Measurements from ENCODE around the gene C20orf204.
"Not testable (repeated sequence)": the region's sequence is repeated elsewhere in the genome, so short reads cannot be mapped to it uniquely, and the experiment has no call there.

C20orf204 gene, protein sequence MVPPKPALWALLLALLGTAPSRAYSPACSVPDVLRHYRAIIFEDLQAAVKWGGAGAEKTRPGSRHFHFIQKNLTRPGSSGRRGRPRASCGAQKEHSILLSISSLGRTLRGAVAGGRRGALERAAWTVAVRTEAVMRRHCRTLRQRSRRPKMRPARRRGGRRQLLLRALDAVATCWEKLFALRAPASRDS

DNA sequence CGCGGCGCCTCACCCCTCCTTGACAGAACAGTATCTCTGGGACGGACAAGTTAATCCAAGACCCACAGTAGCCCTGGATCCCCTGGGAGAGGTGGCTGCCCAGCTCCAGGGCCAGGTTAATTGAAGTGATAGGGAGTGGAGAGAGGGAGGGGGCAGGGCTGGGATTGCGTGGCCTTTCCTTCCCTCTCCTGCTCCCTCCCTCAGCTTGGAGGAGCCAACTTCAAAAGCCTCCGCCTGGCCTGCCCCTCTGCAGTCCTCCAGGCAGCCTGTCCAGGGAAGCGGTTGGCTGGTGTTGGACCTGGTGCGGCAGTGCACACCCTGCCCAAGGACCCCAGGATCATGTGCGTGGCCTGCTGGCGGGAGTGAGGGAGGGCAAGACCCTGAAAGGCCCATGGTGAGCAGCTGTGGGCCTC is at the start of gene C20orf204:
TSS of gene C20orf204 (plus strand) at position 250 of the 413 bp plus-strand sequence. CDS start at position 392, 142 bp downstream.
- no peak for DNase-seq

DNA sequence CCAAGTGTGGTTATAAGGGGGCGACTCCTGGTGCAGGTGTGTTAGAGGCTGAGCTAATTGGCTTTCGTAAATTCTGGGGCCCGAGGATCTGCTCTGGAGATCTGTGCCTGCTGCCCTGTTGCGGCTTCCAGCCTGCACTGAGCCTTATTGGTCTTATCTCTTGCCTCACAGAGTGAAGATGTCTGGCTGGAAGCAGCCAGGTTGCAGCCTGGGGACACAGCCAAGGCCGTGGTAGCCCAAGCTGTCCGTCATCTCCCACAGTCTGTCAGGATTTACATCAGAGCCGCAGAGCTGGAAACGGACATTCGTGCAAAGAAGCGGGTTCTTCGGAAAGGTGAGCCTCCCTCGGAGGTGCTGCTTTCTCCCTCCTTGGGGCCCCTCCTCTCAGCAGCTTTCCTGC is 35.1 kb upstream of the C20orf204 start:
- no peak for DNase-seq

DNA sequence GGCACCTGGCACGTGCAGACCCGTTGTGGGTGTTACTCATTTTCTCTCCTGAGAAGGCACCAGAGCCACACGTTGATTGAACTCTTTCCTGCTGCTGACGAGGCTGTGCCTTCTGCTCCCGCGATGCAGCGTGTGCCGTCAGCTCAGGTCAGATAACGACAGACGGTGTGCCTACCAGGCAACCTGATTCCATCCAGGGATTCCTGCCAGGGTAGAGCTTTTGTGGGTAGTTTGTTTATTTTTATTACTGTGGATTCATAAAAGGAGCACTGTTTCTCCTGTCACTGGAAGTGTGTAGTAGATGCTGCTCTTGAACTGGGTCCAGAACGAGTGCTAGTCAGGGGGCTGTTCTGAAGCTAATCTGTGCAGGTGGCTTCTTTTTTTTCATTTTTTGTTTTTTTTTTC is 34.4 kb upstream of the C20orf204 start:
- DNase-seq = no peak

DNA sequence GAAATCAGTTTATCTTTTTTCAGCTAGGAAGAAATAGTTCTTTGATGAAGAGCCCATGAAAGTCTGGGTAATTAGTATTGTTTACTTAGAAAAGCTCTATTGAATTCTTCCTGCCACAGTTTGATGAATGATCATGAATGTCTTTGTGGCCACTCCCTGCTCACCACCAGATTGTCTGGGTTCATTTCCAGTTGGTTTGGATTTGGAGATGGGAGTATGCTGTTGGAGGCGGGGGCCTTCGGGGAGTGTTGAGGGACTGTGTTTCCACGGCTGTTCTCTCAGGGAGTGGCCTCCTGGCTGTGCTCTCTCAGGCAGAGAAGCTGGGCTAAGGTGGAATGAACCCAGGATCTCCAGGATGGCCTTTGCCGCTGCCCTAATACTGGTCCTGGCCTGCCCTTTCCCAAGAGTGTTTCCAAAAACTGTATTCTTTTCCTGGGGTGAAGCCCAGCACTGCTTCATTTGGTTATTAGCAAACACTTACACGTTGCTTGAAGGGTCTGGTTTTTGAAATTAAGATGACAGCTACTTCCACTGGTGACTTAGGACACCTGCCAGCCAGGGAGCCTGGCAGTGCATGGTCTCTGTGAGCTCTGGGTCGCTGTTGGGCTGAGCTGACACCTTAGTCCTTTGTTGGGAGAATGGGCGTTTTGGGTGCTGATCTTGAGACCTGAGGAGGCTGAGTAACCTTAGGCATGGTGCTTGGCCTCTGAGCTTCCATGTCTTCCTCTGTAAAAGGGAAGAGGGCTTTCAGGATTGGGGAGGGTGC is 31.8 kb upstream of the C20orf204 start:
- no peak for DNase-seq

DNA sequence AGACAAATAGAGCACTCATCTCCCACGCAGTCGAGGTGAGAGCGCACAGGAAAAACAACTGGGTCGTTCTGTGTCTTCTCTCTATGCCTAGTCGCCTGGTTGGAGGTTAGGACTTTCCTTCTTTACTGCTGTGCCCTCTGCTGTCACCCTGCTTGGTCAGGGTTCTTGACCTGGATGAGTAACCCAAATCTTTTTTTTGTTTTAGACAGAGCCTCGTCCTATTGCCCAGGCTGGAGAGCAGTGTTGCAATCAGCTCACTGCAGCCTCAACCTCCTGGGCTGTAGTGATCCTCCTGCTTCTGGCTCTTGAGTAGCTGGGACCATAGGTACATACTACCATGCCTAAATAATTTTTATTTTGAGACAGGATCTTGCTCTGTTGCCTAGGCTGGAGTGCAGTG is 30.6 kb upstream of the C20orf204 start:
- no peak for DNase-seq

DNA sequence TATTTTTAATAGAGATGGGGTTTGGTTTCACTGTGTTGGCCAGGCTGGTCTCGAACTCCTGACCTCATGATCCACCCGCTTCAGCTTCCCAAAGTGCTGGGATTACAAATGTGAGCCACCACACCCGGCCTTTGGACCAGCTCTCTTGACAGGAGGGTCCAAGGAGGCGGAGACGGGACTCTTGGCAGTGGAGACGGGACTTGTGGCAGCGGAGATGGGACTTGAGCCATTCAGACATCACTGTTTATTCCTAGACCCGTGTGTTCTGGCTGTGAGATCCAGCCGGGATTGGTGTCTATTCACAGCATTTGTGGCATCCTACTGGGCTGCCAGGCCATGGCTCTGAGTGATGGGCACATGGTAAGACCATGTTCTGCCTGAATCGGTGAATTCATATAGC is 29.5 kb upstream of the C20orf204 start:
- no peak for DNase-seq

DNA sequence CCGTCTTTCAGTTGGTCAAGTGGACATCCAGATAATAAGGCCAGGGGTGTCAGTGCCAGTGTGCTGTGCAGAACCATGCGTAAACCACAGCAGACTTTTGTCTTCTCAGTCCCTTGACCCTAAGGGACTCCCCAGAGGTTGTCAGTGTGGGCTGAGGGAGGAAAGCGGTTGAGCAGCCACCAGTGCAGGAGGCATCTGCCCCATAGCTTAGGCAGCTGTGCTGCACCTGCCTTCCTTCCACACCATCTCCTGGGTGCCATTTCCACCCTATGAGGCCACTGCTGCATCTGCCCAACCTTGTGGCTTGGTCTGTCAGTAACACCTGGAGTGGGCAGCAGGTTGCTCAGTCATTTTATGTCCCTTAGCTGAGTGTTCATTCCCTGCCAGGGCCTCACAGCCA is 29.1 kb upstream of the C20orf204 start:
- DNase-seq = no peak

DNA sequence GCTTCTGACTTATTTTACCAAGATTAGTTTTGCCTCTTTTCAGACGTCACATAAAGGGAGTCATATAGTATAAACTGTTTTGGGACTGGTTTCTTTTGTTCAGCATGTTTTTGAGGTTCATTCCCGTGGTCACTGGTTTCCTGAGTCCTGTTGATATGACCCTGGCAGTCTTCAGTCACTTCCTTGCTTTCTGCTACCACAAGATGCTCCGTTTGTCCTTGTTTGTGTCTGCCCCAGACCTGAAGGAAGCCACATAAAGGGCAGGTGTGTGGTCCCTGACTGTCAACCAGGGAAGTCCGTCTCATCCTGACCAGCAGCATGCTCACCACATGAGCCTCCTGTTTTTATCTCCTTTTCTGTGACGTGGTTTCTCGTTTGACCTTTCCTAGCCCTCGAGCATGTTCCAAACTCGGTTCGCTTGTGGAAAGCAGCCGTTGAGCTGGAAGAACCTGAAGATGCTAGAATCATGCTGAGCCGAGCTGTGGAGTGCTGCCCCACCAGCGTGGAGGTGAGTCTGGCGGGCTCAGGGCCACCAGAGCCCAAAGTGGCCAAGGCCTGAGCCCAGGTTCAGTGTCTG is 26.1 kb upstream of the C20orf204 start:
- peak; percentile 47 for DNase-seq

DNA sequence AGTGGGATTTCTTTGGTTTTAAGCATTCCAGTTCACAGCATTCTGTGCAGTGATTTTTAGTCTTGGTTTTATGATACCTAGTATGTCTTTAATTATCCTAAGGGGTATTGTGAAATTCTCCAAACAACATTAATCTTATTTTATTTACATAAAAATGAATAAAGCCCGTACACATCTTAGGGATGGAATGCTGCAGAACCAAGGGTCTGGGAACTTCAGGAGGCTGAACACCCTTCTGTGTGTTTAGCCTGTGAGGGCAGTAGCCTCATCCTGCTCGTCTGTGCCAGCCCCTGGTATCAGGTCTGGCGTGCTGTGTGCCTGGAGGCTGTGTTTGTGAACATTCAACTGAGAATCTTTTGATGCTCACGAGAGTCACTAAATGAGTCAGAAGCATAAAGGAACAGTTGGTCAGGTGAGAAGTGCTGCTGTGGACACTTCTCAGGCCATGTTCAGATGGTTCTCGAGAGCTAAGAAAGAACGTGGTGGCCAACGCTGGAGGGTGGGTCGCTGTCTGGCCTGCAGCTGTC is 25.2 kb upstream of the C20orf204 start:
- DNase-seq = peak; percentile 48

DNA sequence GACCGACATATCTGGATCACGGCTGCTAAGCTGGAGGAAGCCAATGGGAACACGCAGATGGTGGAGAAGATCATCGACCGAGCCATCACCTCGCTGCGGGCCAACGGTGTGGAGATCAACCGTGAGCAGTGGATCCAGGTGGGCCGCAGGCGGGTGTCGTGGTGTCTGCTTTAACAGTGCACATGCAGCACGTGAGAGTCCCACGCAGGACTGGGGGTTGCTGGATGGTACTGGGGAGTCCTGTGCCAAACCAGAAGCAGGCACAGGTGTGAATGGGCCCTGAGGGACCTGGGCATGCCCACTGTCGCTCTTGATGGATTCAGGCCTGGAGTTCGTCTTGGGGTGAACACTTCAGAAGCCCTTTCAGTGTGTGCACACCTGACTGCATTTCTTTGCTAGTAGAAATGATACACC is 24.6 kb upstream of the C20orf204 start:
- DNase-seq = no peak

DNA sequence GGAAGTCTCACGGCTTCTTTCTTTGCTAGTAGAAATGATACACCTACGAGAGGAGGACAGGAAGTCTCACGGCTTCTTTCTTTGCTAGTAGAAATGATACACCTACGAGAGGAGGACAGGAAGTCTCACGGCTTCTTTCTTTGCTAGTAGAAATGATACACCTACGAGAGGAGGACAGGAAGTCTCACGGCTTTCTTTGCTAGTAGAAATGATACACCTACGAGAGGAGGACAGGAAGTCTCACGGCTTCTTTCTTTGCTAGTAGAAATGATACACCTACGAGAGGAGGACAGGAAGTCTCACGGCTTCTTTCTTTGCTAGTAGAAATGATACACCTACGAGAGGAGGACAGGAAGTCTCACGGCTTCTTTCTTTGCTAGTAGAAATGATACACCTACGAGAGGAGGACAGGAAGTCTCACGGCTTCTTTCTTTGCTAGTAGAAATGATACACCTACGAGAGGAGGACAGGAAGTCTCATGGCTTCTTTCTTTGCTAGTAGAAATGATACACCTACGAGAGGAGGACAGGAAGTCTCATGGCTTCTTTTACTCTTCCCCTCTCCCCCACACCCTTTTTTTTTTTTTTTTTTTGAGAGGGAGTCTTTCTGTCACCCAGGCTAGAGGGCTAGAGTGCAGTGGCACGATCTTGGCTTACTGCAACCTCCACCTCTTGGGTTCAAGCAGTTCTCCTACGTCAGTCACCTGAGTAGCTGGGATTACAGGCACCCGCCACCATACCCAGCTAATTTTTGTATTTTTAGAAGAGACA is 23.4 kb upstream of the C20orf204 start:
- not testable (repeated sequence) for DNase-seq

DNA sequence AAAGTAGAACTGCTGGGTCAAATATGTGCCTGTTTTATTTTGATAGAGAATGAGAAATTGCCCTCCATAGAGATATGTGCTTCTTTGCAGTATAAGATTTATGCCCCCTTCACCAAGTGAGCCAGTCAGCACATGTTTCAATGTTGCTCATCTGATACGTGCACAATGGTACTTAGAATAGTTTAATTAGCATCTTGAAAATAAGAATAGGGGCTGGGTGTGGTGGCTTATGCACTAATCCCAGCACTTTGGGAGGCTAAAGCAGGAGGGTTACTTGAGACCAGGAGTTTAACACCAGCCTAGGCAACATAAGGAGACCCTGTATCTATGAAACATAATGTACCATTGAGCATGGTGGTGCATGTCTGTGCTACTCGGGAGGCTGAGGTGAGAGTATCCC is 20.3 kb upstream of the C20orf204 start:
- no peak for DNase-seq

DNA sequence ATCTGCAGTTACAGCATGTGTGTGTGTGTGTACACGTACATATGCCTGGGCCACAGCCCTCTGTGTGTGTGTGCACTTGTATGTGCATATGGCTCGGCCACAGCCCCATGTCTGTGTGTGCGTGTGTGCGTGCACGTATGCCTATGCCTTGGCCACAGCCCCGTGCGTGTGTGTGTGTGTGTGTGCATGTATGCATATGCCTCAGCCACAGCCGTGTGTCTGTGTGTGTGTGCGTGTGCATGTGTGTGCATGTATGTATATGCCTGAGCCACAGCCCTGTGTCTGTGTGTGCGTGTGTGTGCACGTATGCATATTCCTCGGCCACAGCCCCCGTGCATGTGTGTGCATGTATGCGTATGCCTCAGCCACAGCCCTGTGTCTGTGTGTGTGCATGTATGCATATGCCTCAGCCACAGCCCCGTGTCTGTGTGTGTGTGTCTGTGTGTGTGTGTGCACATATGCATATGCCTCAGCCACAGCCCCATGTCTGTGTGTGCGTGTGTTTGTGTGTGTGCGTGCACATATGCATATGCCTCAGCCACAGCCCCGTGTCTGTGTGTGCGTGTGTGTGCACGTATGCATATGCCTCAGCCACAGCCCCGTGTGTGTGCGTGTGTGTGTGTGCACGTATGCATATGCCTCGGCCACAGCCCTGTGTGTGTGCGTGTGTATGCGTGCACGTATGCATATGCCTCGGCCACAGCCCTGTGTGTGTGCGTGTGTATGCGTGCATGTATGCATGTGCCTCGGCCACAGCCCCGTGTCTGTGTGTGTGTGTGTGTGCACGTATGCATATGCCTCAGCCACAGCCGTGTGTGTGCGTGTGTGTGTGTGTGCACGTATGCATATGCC is 14.6 kb upstream of the C20orf204 start:
- DNase-seq = no peak

DNA sequence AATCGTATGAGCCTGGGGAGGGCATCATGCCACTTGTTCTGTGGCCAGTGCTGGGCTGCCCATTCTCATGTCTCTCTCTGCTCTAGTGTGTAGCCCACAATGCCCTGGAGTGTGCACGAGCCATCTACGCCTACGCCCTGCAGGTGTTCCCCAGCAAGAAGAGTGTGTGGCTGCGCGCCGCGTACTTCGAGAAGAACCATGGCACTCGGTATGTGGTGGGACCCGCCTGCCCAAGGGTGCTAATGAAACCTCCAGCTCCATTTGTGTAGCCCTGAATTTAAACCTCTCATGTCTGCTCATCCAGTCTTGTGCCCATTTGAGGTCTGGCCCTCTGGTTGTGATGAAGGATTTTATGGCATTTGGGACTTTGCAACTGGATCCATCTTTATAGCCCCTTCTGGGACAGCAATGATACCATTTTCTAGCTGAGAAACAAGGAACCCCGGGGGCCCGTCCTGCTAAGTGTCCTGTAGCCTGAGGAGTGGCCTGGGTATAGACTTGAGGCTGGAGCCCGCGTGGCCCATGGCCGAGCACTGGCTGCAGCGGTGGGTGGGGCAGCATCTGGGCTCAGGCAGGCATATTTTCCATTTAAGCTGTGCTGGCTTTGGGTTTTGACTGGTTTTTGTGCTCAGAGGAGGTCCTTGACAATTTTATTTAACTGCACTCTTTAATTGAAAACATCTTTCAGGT is 13.2 kb upstream of the C20orf204 start:
- DNase-seq = no peak

DNA sequence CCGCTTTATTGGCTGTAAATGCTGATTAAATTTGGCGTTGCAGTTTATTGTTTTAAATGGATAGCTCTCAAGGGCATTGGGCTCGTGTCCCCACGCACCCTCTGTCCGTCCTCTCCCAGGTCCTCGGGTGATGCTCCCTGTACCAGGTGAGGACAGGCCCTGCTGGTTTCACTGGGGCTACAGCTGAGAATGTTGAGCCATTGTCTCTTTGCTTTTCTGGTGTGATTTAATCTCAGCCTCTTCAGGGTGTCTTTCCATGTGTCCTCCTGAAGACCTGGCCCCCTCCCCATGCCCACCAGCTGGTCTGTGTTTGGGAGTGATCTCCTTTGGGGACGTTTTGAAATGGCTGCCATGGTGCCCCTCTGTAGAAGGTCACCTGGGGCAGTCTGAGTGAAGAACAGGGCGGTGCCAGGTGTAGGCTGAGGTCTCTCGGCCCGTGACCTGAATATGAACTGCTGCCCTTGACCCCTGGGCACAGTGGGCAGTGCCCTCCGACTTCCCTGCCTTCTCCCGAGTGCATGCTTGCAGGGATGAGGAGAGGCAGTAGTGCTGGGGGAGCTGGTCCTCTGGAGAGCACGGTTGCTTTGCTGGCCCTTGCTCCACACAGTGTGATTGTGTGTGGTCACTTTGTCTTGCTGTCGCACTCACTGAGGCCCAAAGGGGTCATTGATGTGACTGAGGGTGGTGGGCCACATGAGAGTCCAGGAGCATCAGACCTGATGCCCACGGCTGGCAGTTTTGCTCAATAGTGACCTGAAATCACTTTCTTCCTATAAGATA is 12.4 kb upstream of the C20orf204 start:
- DNase-seq = no peak

DNA sequence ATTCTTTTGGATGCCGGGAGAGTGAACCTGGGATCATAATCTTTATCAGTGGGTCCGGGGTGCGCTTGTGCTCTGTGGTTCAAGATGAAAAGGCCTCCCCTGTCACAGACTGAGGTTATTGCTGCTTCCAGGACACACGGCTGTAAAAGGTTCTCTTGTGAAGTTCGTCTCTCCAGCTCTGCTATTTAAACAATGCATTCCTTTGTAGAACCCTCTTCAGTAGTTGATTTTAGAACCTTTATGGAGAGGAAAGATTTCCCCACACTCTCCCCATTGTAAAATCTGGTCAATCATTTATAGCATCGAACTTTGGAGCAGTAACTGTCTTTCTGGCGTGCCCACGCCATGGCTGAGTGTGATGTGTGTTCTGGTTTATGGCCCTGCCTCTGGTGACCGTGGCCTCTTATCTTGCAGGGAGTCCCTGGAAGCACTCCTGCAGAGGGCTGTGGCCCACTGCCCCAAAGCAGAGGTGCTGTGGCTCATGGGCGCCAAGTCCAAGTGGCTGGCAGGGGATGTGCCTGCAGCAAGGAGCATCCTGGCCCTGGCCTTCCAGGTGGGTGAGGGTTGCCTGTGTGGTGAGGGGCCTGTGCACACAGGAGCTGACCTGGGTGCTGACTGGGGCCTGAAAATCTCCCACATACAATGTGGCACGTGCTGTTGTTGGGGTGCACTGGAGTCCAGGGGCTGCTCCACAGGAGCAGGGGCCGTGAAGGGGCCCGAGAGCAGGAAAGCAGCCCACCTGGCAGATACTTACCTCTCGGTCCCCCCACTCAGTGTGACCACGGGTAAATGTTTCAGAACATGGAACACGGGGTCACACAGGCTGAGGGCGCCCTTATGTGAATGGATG is 11.6 kb upstream of the C20orf204 start:
- no peak for DNase-seq

DNA sequence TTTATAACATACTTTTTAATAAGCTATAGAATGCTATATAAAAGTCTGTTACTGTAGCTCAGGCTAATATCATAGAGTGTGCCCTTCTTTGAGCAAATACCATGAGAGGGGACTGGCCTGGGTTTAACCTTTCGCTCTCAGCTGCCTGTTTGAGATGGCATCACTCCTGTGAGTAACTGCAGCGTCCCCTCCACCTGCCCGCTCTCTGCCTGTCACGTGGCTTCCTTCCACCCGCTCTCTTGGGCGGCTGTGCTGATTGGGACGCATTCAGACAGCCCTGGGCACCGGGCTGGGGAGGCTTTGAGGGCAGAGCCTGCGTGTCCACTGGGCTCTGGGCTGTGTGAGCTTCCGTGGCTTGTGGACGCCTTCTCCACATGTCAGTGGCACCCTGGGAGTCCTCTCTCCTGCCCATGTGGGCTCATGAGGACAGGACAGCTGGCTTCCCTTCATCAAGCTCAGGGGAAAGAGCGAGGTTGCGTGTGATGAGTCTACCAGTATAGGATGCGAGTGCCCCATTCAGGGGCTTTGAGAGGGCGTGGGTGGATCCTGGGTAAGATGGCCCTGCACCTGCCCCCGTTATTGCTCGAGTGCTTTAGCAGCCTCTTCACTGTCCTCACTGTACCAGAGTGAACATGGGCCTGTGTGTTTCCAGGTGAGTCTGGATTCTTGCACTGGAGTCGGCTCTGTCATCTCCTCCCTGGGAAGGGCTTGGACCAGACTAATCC is 10.7 kb upstream of the C20orf204 start:
- DNase-seq = no peak

DNA sequence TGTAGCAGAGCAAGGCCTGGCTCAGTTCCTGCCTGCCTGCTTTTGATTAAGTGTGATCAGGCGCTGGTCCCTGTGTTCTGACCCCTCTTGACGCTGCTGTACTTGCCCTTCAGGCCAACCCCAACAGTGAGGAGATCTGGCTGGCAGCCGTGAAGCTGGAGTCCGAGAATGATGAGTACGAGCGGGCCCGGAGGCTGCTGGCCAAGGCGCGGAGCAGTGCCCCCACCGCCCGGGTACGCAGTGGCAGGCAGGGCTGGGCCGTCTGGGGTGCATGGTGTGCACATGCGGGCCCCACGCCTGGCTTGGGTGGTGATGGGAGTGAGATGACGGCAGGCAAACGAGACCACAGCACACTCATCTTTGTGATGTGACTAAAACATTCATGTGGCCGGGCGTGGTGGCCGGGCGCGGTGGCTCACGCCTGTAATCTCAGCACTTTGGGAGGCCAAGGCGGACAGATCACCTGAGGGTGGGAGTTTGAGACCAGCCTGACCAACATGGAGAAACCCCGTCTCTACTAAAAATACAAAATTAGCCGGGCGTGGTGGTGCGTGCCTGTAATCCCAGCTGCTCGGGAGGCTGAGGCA is 10.1 kb upstream of the C20orf204 start:
- no peak for DNase-seq

Data from activated CD4-positive, alpha-beta T cell treated with anti-CD3 and anti-CD28 coated beads, Interleukin-10, Interleukin-2, amounts not matched to agents 100 ng/mL and 50 ng/mL, durations not matched to agents 16 hours and 8 hours (primary cell).